Breast epithelium (tissue), 3 donors: Measurements from ENCODE around the gene CCIN. TPM values are rescaled to one million over a fixed set of nuclear protein-coding genes. Genes with fewer than 3 reads are reported as not detected.

Experiments used
- total RNA-seq, 3 donors: library from RNA; depleted of rRNA; stranded (reverse); fragments of >200 nt; gene quantifications; one replicate each; pipeline ENCODE4 v1.1.0, GENCODE V29; 2016

The CCIN gene
- total RNA-seq, 3 donors from 2014 or later, result 0.80 TPM; not detected in 2

Other genes starting within 250 kb of the CCIN start
- gene OR2S2, start 211.2 kb upstream of the CCIN start, total RNA-seq, result not detected
- gene RECK, start 132.5 kb upstream of the CCIN start, total RNA-seq, result 10 to 100 TPM; 12.7 to 25.6 (median 17.7) TPM
- gene GLIPR2, start 32.7 kb upstream of the CCIN start, total RNA-seq, result 10 to 100 TPM; 16.5 to 57.4 (median 26.9) TPM
- gene CLTA, start 21.5 kb downstream of the CCIN start, total RNA-seq, result 100 to 1,000 TPM; 177 to 202 (median 178) TPM
- 10 to 100 TPM; 24.9 to 38.2 (median 35.1) TPM for gene GNE, start 89.1 kb downstream of the CCIN start, total RNA-seq
- 10 to 100 TPM; 30.8 to 45.8 (median 36.0) TPM for gene RNF38, start 230.9 kb downstream of the CCIN start, total RNA-seq